ENCODE results near the gene TMEM33.
"Not testable (repeated sequence)": the region's sequence is repeated elsewhere in the genome, so short reads cannot be mapped to it uniquely, and the experiment has no call there.

TMEM33 gene, protein sequence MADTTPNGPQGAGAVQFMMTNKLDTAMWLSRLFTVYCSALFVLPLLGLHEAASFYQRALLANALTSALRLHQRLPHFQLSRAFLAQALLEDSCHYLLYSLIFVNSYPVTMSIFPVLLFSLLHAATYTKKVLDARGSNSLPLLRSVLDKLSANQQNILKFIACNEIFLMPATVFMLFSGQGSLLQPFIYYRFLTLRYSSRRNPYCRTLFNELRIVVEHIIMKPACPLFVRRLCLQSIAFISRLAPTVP

DNA sequence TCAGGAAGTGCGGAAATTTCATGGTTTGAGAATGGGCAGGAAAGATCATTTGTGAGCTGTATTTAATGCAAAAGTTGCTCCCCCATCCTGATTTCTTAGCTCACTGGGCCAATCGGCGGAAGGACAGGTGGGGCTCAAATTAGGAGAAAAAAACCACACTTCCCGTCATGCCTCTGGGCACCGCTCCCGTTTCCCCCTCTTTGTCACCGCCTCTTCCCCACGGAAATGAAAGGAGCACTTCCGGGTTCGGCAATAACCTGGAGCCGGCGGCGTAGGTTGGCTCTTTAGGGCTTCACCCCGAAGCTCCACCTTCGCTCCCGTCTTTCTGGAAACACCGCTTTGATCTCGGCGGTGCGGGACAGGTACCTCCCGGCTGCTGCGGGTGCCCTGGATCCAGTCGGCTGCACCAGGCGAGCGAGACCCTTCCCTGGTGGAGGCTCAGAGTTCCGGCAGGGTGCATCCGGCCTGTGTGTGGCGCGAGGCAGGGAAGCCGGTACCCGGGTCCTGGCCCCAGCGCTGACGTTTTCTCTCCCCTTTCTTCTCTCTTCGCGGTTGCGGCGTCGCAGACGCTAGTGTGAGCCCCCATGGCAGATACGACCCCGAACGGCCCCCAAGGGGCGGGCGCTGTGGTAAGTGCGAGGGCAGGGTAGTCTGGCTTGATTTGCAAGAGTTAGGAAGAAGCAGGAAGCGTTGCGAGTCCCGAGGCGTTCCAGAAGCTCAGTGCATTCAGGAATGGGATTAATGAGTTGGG lies at the start of gene TMEM33:
TMEM33 (plus strand) TSS at position 529 of the 751 bp plus-strand sequence; CDS start at position 585, 56 bp downstream.
- peak; percentile 65 for DNase-seq

DNA sequence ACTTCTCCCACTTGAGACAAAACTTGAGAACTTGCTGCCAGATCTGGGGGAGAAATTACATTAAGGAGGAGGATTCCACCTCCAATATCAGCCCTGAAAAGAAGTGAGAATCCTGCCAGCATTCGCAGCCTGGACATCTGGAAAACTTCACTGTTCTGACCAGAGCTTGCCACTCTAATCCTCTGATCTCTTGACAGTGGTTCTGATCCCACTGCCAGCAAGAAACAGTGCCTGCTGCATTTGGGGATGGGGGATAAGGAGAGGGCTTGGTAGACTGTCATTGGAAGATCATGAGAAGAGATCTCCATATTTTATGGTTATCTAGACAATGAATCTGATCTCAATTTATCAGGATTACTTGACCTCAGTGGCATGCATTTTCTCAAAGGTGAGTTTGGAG lies 49.8 kb upstream of the TMEM33 start:
- DNase-seq: no peak

DNA sequence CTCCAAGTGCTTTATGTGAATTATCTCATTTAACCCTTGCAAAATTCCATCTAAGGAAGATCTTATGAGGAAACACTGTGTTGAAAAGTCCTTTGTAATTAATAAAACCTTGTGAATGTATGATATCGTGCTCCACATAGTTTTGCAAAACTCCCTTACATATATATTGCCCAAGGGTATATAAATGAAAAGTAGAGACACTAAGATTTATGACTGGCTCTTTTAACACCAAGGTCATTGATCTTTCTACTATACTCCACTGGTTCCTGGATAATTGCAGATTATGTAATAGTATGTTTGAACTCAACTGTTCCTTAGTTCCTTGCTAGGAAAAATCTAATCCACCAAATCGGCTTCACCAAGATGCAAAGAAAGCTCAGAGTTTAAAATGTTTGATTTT lies 48.0 kb upstream of the TMEM33 start:
- no peak for DNase-seq

DNA sequence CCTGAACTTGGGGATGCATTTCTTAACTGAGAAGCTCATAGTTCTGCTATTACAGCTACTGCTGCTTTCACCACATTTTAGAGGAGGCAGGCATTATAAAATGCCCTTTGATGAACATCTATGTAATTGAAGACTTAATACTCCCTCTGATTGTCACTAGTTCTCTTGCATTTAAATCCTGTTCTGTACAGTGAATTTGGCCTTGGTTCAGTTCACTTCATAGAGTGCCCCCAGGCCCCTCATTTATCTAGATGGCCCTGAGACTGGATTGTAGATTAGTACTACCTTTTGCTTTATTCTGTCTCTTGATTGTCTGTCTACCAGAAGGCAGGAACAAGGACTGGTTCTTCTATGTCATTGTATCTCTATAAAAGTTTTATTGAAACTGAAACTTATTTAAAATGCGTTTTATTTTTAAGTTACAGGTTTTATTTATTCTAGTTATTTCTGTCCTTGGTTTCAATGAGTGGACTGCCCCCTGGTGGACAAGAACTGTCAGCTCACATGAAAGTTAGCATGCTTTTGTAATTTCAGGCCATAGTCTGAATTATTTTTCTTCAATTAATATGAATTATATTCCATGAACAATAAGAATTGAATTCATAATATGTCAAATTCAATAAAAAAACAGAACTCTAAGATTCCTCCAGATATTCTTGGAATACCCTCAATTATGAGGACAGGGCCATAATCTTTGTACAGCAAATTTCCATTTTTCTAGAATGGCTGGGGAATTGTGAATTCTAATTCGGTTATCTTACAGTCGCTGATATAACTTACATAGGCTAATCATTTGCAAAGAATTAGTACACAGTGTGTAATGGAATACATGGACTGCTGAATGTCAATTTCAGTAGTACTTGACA lies 47.2 kb upstream of the TMEM33 start:
- peak; percentile 25 for DNase-seq

DNA sequence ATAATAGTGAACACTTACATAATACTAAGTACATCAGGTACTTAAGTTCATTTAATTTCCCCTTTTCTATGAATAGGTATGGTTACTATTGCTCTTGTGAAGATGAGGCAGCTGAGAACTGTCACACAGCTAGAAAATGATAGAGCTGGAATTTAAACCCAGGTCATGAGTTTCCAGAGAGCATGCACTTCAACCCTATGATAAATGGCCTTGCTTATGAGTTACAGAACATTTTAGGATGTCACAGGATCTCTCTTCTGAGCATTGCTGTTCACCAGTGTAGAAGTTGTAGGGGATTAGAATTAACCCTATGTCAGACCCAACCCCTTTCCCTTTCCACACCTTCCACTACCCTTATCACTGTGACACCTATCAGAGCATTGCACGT lies 46.5 kb upstream of the TMEM33 start:
- DNase-seq: no peak

DNA sequence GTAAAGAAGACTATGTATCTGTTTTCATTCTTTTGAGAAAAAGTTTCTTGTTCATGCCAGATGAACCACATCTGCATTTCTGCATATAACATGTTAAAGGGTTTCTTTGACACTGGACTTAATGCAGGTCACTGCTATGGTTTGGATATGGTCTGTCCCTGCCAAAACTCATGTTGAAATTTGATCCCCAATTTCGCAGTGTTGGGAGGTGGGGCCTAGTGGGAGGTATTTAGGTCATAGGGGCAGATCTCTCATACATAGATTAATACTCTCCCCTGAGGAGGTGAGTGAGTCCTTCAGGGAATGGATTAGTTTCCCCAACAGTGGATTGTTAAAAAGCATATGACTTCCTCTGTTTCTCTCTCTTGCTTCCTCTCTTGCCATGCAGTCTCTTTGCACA lies 45.9 kb upstream of the TMEM33 start:
- DNase-seq: no peak

DNA sequence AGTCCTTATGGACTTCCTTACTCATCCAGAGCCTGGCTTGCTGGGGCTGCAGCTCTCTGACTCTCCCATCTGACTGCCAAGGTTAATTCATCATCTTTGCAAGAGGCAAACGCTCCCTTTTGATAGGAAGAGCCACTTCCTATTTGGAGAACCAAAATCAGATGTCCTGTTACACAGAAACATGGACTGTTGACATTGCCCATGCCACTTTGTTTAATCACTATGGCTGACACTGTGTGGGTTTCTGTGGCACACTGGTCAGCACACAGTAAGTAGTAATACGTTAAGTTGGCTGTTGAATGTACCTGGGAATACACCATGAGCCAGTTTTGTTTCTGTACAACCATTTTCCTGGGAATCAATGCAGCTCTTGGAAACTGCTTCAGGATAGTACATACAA lies 45.1 kb upstream of the TMEM33 start:
- DNase-seq: no peak

DNA sequence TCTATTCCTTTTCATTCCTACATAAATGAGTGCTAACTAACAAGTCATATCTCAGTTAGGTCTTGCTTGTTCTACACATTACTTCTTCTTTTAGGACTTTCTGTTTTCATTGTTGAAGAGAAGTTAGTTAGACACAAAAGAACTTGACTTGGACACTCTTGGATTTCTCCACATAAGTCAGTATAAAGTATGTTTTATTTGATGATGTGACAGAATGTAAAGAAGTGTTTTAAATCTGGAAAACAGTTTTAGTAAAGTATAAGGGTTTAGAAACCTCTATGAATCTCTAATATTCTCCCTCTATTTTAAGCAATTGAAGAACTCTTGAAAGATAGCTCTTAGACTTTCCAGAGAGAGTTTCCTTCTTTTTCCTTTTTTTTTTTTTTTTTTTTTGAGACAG lies 38.6 kb upstream of the TMEM33 start:
- no peak for DNase-seq

DNA sequence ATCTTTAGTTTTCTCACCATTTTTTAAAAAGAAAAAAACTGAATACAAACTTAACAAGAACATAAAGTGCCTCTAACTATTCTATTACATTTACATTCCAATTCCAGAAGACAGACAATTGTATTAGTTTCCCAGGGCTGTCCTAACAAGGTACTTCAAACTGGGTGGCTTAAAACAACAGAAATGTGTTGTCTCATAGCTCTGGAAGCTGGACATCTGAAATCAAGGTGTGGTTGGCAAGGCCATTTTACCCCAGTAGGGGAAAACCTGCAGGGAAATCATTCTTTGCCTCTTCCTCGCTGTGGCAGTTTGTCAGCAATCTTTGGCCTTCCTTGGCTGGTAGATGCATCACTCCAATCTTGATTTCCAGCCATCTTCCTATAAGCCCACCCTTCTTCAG lies 37.5 kb upstream of the TMEM33 start:
- DNase-seq: no peak

DNA sequence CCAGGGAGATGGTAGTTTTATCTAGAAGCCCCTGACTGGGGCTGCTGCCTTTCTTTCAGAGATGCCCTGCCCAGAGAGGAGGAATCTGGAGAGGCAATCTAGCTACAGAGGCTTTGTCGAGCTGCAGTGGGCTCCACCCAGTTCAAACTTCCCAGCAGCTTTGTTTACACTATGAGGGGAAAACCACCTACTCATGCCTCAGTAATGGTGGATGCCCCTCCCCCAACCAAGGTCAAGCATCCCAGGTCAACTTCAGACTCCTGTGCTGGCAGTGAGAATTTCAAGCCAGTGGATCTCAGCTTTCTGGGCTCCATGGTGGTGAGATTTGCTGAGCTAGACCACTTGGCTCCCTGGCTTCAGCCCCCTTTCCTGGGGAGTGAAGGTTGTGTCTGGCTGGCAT lies 26.1 kb upstream of the TMEM33 start:
- not testable (repeated sequence) for DNase-seq

DNA sequence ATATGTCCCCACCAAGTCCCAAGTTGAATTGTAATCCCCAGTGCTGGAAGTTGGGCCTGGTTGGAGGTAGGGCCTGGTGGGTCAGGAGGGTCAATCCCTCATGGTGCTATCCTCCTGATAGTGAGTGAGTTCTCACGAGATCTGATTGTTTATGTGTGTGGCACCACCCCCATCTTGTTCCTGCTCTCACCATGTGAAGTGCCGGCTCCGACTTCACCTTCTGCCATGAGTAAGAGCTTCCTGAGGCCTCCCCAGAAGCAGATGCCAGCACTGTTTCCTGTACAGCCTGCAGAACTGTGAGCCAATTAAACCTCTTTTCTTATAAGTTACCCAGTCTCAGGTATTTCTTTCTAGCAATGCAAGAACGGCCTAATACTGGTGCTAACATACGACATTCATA lies 22.7 kb upstream of the TMEM33 start:
- no peak for DNase-seq

DNA sequence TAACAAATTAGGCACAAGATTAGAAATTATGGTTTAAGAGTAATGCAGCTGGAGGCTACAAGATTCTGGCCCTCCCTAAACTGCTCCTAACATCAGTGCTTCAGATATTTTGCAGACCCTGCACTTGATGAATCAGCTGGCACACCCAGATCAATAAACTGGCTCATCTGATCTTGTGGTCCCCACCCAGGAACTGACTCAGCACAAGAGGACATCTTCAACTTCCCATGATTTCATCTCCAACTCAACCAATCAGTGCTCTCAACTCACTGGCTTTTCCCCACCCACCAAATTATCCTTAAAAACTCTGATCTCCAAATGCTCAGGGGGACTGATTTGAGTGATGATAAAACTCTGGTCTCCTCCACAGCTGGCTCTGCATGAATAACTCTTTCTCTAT lies 21.7 kb upstream of the TMEM33 start:
- DNase-seq: no peak

DNA sequence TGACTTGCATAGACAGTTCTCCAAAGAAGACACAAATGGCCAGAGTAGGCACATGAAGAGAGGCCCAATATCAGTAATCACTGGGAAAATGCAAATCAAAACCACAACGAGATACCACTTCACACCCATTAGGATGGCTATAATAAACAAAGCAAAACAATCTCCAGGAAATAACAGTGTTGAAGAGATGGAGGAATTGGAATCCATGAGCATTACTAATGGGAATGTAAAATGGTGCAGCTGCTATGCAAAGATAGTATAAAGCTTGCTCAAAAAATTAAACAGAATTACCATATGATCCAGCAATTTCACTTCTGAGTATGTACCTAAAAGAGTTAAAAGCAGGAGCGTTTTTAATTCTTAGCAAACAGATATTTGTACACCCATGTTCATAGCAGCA lies 17.0 kb upstream of the TMEM33 start:
- DNase-seq: no peak

DNA sequence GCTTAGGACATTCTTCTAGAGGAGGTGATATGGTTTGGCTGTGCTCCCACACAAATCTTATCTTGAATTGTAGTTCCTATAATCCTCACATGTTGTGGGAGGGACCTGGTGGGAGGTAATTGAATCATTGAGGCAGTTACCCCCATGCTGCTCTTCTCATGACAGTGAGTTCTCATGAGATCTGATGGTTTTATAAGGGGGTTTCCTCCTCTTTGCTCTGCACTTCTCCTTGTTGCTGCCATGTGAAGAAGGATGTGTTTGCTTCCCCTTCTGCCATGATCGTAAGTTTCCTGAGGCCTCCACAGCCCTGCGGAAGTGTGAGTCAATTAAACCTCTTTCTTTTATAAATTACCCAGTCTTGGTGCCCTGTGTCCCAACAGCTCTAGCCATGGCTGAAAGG lies 14.8 kb upstream of the TMEM33 start:
- DNase-seq: not testable (repeated sequence)

DNA sequence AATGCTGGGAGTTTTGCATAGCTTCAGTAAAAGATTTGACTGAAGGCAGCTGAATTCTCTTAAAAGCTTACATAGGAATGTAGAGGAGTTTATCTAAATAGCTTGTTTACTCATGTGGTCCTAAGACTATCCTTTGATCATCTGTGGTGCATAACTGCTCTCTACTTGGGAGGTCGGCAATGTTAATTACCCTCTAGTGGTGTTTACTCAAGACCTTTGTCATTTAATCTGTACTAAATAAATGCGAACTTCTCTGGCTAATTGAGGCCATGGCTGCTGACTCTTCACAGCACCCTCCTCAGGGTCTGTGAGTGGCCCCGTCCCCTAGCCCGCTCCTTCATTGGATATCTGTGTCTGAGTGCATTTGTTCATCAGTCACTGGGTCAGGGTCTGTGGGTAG lies 13.8 kb upstream of the TMEM33 start:
- DNase-seq: no peak

DNA sequence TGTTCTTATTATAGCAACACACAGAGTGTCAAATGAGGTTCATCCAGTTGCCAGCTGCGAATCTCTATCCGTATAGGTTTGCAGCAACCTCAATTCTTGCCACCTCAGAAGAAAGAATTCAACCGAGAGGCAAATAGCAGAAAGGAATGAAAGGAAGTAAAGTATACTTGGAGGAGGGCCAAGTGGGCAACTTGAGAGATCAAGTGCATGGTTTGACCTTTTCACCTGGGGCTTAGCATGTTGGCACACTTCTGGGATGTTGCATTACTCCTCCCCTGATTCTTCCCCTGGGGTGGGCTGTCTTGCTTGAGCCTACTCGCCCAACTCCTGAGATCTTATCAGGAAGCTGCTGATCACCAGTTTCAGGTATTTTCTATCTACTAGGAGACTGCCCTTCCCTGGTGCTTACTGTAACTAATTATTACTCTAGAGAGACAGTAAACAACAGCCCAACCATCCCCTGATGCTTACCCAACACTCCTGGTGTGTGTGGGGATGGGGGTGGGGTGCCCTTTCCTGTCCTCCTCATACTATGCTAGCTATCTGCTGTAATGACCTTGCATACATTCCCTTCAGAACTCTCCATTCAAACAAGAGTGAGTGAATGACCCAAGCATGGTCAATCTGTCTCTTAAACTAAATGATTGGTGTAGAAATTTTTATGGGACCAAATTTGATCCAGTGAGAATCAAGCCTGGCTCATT lies 7.3 kb upstream of the TMEM33 start:
- no peak for DNase-seq

DNA sequence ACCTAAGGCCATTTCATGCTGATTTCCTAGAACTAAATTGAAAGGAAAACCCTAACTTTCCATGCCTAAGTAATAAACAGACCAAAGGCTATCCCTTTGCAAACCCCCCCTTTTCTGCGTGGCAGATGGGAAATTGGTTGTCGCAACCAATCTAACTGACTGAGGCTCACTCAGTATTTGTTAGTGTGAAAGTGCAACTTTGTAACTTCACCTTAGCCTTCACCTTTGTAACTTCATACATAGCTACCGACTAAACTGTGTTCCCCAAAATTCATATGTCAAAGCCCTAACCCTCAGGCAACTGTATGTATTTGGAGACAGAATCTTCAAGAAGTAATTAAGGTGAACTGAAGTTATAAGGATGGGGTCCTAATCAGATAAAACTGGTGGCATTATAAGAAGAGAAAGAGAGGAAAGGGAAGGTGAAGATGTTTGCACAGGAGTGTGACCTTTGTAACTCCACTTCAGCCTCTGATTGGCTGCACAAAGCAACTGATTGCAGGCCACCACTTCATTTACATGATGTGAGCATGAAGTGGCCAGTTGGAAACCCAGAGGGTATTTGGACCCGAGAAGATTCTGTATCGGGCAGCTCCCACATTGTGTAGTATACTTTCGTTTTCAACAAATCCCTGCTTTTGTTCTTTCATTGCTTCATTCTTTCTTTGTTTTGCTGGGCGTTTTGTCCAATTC lies 4.9 kb upstream of the TMEM33 start:
- DNase-seq: no peak

DNA sequence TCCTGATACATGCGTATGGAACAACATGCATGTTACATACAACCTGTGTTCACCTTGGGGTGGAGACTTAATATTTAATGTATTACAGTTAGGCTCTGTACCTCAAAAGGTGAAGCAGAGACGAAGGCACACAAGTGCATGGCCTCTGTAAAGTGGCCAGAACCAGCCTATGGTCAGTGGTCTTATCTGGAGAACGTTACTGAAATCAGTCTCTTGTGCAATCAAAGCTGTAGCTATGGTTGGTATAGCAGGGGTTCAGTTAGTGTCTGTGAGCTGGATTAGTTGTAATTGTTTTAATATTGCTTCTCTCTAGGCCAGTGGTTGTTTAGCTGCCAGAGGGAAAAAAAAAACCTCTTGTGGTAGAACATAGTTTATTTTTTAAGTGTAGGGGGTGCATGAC lies 2.2 kb upstream of the TMEM33 start:
- DNase-seq: no peak

DNA sequence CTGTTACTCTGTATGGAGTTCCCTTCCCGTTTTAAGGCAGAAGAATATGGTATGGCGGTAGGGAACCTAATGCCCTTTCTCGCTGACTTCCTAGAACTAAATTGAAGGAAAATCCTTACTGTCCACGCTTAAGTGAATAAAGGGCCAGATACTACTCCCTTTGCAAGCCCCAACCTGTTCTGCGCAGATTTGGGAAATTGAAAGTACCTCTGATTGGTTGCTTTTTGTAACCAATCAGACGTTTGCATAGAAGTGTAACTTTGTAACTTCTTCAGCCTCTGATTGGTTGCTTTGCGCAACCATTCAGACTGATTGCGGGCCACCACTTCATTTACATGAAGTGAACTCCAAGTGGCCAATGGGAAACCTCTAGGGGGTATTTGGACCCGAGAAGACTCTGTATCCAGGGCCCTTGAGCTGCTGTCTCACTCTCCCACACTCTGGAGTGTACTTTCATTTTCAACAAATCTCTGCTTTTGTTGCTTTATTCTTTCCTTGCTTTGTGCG lies 1.2 kb upstream of the TMEM33 start:
- no peak for DNase-seq

DNA sequence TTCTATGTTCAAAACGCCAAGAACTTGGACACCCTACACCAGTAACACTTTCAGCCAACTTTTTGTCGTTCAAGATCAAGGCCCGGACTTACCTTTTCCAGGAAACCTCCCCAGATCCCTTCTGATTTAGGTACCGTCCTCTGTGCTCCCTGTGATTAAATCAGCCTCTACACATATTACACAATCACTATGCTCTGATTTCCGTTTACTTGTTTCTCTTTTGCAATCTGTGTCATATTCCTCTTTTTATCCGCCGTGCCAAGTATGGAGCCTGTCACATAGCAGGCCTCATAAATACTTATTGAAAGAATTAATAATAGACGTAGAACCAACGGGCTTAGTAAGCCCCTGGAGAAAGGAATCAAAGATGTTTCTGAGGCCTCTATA lies 722 bp upstream of the TMEM33 start:
- no peak for DNase-seq

DNA sequence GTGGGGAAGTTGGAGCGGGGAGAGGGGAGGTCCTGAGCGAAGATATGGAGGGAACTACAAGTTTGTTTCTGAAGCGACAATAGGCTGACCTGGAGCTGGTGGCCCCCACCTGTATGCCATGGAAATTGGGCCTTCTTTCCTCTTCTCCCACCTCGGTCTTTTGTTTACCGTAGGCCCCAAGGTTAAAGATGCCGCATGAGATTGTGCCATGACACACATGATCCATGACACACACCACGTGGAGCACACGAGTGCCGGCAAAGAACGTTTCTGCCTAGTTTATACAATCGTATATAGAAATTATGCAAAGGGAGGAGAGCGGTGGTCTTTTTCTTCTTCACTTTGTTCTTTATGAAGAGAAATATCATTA lies 408 bp downstream of the TMEM33 start:
- DNase-seq: peak; percentile 19

DNA sequence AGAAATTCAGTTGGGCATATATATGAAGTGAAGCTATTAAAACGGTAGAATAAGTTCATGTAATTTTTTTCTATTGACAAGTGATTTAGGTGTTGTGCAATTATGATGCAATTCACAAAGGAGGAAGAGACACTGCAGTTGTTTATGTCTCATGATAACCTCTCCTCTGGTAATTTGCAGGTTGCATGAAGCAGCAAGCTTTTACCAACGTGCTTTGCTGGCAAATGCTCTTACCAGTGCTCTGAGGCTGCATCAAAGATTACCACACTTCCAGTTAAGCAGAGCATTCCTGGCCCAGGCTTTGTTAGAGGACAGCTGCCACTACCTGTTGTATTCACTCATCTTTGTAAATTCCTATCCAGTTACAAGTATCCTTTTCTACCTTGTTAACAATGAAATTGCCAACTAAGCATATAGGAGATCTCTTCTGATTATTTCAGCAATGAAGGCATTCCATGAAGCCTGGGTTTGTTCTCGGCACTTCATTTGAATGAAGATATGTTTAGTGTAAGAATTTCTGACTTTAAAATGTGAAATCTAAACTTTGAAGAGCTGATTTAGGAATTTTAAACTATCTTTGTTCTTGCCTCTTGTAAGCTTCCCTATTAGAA lies 3.9 kb downstream of the TMEM33 start:
- DNase-seq: no peak

Measured in activated T-cell treated with anti-CD3 and anti-CD28 coated beads for 4 hours (primary cell).